ENCODE results near the gene ZDHHC15. TPM values are rescaled to one million over a fixed set of nuclear protein-coding genes. Genes with fewer than 3 reads are reported as not detected.
A peak's percentile ranks its signal among the peaks of the same experiment; 100 is the strongest.
"Not testable (repeated sequence)": the region's sequence is repeated elsewhere in the genome, so short reads cannot be mapped to it uniquely, and the experiment has no call there.

ZDHHC15 gene
- total RNA-seq (ENCODE audit: insufficient read depth, low replicate concordance) = 2.9 TPM

GRCh38 chrX:75522565-75523431 lies at the start of gene ZDHHC15:
ZDHHC15 (minus strand) TSS chrX:75523037; CDS start chrX:75523024, 13 bp downstream.
- DNase-seq (ENCODE audit: low spot score) = peak; percentile 60

DNA sequence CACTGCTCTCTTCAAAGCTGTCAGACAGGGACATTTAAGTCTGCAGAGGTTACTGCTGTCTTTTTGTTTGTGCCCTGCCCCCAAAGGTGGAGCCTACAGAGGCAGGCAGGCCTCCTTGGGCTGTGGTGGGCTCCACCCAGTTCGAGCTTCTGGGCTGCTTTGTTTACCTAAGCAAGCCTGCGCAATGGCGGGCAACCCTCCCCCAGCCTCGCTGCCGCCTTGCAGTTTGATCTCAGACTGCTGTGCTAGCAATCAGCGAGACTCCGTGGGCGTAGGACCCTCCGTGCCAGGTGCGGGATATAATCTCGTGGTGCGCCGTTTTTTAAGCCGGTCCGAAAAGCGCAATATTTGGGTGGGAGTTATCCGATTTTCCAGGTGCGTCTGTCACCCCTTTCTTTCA lies 37.7 kb upstream of the ZDHHC15 start:
- not testable (repeated sequence) for DNase-seq (ENCODE audit: low spot score)

DNA sequence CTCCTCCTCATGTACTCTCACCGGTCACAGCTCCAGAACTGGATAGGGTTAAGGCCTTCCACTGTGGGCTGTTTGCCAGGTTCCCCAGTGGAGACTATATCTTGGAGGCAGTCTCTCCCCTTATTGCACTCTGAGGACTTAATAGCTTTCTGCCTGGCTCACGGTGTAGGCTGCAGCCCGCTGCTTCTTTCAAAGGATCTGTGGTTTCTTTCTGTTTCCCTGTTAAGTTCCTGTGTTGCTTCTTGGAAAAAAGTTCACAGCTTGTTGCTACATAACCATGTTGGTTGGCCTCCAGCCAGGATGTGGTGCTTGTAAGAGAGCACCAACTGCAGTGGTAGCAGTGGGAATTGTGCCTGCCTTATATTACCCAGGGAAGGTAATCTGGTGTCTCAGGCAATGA lies 24.9 kb upstream of the ZDHHC15 start:
- peak; percentile 4 for DNase-seq (ENCODE audit: low spot score)

GRCh38 chrX:75546724-75547511 lies 24.1 kb upstream of the ZDHHC15 start:
- no peak for DNase-seq (ENCODE audit: low spot score)

DNA sequence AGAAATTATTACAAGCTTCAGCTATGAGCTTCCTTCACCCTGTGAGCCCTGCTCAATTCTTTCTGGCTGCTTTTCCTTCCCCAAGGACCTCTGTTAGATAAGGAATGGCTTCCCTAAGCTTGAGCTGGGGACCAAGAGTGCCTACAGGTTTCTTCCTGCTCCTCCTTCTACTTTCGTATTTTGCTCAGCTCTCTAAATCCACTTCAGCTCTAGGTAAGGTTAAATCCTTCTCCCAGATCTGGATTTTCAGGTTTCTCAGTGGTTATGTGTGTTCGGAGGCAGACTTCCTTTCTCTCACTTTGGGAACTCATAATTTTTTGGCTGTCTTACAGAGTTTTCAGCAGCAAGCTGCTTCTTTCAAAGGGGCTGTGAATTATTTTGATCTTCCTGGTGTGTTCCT lies 21.9 kb upstream of the ZDHHC15 start:
- no peak for DNase-seq (ENCODE audit: low spot score)

DNA sequence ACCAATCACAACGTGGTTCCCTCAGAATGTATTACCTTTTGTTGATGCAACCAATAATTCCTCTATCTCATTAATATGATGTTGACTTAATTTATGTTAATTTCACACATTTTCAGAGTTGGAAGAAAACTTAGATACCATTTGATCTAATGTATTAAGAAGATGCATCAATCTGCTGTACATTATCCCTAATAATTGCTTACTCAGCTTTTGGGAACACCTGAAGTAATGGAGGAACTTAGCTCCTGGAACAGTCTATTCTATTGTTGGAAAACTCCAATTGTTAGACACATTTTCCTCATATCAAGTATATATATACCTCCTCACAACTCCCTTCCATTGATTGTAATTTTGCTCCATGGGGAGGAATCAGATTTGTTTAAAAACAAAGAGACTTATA lies 38.9 kb downstream of the ZDHHC15 start:
- DNase-seq (ENCODE audit: low spot score) = no peak

DNA sequence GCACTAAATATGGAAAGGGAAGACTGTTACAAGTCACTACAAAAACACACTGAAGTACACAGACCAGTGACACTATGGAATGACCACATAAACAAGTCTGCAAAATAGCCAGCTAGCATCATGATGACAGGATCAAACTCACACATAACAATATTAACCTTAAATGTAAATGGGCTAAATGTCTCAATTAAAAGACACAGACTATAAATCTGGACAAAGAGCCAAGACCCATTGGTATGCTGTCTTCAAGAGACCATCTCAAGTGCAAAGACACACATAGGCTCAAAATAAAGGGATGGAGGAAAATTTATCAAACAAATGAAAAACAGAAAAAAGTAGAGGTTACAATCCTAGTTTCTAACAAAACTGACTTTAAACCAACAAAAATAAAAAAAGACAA lies 61.1 kb downstream of the ZDHHC15 start:
- not testable (repeated sequence) for DNase-seq (ENCODE audit: low spot score)

DNA sequence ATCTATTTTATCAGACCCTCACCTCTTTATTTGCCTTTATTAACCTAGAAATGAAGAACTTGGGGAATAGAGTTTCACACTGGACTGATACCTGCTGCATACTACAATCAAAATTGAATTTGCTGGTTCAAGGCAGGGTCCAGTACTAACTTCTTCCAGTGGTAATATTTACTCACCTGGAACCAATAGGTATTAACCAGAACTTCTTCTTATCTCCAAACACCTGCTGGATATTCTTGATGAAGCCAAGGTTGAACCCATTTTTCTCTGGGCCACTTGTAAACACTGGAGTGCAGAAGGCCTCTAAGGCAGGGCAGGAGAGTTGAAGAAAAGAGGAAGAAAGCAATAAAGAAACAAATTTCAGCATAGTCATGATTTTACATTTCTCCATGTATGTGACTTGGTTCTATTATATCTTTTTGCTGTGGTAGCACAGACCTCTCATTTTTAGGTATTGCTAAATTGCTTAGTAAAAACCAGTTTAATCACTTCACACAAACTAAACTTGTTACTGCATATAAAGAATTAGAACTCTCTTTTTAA lies 101.1 kb downstream of the ZDHHC15 start:
- no peak for DNase-seq (ENCODE audit: low spot score)

DNA sequence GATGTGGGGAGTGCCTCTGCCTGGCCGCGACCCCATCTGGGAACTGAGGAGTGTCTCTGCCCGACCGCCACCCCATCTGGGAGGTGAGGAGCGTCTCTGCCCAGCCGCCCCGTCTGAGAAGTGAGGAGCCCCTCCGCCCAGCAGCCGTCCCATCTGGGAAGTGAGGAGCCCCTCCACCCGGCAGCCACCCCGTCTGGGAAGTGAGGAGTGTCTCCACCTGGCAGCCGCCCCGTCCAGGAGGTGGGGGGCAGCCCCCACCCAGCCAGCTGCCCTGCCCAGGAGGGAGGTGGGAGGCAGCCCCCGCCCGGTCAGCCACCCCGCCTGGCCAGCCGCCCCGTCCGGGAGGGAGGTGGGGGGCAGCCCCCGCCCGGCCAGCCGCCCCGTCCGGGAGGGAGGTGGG lies 115.7 kb downstream of the ZDHHC15 start:
- DNase-seq (ENCODE audit: low spot score) = not testable (repeated sequence)

DNA sequence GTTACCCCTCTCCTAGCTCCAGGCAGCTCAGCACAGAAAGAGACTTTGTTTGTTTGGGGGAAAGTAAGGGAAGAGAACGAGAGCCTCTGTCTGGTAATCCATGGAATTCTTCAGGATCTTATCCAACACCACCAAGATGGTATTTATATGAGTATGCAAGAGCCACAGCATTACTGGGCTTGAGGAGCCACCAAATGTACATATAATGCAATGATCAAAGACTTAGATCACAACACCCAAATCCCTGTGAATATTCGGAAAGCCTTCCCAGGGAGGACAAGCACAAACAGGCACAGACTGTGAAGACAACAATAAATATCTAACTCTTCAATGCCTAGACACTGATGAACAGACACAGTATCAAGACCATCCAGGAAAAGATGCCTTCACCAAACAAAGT lies 132.4 kb downstream of the ZDHHC15 start:
- no peak for DNase-seq (ENCODE audit: low spot score)

DNA sequence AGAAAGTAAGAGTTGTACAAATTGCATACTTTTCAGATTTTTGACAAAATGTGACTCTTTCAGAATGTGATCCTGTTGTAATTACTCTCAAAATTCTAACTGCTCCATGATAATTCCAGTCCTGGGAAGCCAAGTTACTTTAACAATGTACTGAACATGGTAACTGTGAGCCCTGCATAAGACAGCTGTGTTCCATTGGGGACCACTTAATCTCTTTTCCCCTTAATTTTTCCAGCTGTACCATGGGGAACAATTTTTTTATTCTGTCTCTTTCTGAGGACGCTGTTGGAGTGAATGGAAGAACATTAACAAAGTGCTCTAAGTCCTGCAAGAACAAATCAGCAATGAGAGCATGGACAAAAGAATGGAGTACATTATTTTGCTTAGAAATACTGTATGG lies 153.1 kb downstream of the ZDHHC15 start:
- DNase-seq (ENCODE audit: low spot score) = no peak

GRCh38 chrX:75366861-75367260 lies 156.0 kb downstream of the ZDHHC15 start:
- no peak for DNase-seq (ENCODE audit: low spot score)

- DNase-seq (ENCODE audit: low spot score) = no peak
These were observed 157.4 kb downstream of the ZDHHC15 start for GRCh38 chrX:75365243-75365975.

GRCh38 chrX:75361788-75362187 lies 161.0 kb downstream of the ZDHHC15 start:
- no peak for DNase-seq (ENCODE audit: low spot score)

DNA sequence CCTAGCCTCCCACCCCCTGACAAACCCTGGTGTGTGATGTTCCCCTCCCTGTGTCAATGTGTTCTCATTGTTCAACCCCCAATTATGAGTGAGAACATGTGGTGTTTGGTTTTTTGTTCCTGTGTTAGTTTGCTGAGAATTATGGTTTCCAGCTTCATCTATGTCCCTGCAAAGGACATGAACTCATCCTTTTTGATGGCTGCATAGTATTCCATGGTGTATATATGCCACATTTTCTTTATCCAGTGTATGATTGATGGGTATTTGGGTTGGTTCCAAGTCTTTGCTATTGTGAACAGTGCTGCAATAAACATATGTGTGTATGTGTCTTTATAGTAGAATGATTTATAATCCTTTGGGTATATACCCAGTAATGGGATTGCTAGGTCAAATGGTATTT lies 174.2 kb downstream of the ZDHHC15 start:
- not testable (repeated sequence) for DNase-seq (ENCODE audit: low spot score)

DNA sequence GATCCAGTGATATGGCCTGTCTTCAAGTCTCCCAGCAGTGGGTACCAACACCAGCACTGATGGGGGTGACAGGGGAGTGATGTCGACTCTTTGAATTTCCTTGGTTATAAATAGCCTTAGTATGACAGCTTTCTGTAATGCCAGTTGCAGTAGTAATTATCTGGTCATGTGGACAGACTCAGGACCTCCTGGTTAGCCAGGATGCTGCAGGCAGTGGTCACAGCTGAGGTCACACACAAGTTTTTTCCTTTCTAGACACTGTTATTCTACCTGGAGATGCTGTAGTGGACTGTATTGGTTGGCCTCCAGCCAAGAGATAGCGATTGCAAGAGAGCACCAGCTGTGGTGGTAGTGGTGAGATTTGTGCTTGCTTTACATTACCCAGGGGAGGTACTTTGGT lies 185.3 kb downstream of the ZDHHC15 start:
- no peak for DNase-seq (ENCODE audit: low spot score)

DNA sequence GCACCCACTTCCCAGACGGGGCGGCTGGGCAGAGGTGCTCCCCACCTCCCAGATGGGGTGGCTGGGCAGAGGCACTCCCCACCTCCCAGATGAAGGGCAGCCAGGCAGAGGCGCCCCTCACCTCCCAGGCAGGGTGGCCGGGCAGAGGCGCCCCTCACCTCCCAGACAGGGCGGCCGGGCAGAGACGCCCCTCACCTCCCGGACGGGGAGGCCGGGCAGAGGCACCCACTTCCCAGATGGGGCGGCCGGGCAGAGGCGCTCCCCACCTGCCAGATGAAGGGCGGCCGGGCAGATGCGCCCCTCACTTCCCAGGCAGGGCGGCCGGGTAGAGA lies 187.7 kb downstream of the ZDHHC15 start:
- DNase-seq (ENCODE audit: low spot score) = no peak

DNA sequence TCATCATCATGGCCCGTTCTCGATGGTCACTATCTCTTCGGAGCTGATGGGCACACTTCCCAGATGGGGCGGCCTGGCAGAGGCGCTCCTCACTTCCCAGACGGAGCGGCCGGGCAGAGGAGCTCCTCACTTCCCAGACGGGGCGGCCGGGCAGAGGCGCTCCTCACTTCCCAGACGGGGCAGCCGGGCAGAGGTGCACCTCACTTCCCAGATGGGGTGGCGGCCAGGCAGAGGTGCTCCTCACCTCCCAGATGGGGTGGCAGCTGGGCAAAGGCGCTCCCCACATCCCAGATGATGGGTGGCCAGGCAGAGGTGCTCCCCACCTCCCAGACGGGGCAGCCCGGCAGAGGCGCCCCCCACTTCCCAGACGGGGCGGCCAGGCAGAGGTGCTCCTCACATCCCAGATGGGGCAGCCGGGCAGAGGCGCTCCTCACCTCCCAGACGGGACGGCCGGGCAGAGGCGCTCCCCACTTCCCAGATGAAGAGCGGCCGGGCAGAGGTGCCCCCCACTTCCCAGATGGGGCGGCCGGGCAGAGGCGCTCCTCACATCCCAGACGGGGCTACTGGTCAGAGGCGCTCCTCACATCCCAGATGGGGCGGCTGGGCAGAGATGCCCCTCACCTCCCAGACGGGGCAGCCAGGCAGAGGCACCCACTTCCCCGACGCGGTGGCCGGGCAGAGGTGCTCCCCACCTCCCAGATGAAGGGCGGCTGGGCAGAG lies 188.3 kb downstream of the ZDHHC15 start:
- not testable (repeated sequence) for DNase-seq (ENCODE audit: low spot score)

DNA sequence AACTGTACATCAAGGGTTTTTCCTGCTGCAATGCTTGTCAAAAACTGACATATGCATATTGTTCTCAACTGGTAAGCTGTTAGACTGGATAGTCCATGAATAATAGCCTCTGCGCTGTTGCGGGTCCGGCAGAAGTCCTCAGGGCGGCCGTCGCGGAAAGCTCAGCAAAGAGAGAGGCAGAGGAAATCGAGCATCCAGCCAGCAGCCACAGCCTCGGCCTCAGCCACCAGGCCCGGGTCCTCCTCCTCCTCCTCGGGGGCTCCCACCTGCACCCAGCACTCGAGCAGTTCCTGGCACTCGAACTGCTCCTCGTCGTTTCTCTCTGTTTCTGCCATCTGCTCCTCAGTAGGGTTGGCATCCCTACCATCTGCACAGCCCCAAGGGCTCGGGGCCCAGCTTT lies 195.2 kb downstream of the ZDHHC15 start:
- DNase-seq (ENCODE audit: low spot score) = no peak

Data from umbilical cord (tissue), 2 donors.